ENCODE measurements around the gene OGT.

GRCh38 chrX:71586929-71587328 is 54.0 kb downstream of the OGT start:
- no peak for TF ChIP-seq CTCF (conservative IDR thresholded peaks at IDR 0.05 in 1 of 2, IDR thresholded peaks at IDR 0.05 in 1 of 2; ENCODE audit: extremely low read depth in 1 of 2, insufficient read depth in 1 of 2, low read depth in 1 of 2, low read length in 2 of 2)
- no peak for TF ChIP-seq EZH2 (IDR thresholded peaks at IDR 0.05; ENCODE audit: borderline replicate concordance, low read length)

All from mammary epithelial cell (primary cell).